ENCODE measurements around the gene NEURL1.

The NEURL1 gene

GRCh38 chr10:103564116-103564501 lies 70.6 kb downstream of the NEURL1 start:
- TF ChIP-seq, protein P1, sequence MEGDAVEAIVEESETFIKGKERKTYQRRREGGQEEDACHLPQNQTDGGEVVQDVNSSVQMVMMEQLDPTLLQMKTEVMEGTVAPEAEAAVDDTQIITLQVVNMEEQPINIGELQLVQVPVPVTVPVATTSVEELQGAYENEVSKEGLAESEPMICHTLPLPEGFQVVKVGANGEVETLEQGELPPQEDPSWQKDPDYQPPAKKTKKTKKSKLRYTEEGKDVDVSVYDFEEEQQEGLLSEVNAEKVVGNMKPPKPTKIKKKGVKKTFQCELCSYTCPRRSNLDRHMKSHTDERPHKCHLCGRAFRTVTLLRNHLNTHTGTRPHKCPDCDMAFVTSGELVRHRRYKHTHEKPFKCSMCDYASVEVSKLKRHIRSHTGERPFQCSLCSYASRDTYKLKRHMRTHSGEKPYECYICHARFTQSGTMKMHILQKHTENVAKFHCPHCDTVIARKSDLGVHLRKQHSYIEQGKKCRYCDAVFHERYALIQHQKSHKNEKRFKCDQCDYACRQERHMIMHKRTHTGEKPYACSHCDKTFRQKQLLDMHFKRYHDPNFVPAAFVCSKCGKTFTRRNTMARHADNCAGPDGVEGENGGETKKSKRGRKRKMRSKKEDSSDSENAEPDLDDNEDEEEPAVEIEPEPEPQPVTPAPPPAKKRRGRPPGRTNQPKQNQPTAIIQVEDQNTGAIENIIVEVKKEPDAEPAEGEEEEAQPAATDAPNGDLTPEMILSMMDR (IDR thresholded peaks at IDR 0.05; ENCODE audit: low read depth, low read length) = no peak
- DNase-seq (ENCODE audit: extremely low read depth, low read depth) = no peak

- TF ChIP-seq, protein P1 (IDR thresholded peaks at IDR 0.05; ENCODE audit: low read depth, low read length) = peak; percentile 57
- DNase-seq (ENCODE audit: extremely low read depth, low read depth) = no peak
Measured at GRCh38 chr10:103564776-103565520, 71.4 kb downstream of the NEURL1 start.

GRCh38 chr10:103566536-103566935 lies 73.0 kb downstream of the NEURL1 start:
- TF ChIP-seq, protein P1 (IDR thresholded peaks at IDR 0.05; ENCODE audit: low read depth, low read length) = no peak
- DNase-seq (ENCODE audit: extremely low read depth, low read depth) = no peak

DNA sequence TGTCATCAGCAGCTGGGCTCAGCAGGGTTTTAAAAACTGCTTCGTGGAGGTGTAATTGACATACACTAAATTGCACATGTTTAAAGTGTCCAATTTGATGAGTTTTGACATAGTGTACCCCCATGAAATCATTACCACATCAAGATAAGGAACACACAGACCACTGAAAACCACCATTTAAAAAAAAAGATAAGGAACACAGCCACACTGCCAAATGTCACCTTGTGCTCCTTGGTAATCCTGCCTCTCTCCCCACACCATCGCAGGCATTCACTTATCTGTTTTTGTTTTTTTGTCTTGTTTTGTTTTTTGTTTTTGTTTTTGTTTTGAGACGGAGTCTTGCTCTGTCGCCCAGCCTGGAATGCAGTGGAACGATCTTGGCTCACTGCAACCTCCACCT lies 75.0 kb downstream of the NEURL1 start:
- DNase-seq (ENCODE audit: extremely low read depth, low read depth) = no peak
- TF ChIP-seq, protein P1 (IDR thresholded peaks at IDR 0.05; ENCODE audit: low read depth, low read length) = no peak

GRCh38 chr10:103569896-103570295 lies 76.4 kb downstream of the NEURL1 start:
- TF ChIP-seq, protein P1 (IDR thresholded peaks at IDR 0.05; ENCODE audit: low read depth, low read length) = no peak
- no peak for DNase-seq (ENCODE audit: extremely low read depth, low read depth)

DNA sequence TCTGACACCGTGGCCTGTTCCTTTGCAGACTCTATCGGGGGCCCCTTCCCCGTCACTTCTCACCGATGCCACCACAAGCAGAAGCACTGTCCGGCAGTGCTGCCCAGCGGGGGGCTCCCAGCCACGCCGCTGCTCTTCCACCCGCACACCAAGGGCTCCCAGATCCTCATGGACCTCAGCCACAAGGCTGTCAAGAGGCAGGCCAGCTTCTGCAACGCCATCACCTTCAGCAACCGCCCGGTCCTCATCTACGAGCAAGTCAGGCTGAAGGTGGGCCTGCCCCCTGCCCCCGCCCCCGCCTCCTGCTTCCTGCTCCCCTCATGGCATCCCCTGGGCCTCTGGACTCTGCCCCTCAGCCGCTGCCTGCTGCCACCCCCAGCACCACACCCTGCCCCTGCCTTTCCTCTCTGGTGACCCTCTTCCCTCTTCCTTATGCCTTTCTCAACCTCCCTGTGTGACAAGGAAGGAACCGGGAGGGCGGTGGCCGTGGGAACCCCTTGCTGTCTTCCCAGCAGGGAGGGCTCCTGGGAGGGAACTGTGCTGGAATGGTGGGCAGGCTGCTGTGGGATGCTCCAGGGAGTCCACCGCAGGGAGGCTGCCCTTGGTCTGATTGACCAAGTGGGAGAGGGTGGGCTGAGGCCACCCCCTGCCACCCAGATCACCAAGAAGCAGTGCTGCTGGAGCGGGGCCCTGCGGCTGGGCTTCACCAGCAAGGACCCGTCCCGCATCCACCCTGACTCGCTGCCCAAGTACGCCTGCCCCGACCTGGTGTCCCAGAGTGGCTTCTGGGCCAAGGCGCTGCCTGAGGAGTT lies 77.5 kb downstream of the NEURL1 start:
- TF ChIP-seq, protein P1 (IDR thresholded peaks at IDR 0.05; ENCODE audit: low read depth, low read length) = no peak
- no peak for DNase-seq (ENCODE audit: extremely low read depth, low read depth)

DNA sequence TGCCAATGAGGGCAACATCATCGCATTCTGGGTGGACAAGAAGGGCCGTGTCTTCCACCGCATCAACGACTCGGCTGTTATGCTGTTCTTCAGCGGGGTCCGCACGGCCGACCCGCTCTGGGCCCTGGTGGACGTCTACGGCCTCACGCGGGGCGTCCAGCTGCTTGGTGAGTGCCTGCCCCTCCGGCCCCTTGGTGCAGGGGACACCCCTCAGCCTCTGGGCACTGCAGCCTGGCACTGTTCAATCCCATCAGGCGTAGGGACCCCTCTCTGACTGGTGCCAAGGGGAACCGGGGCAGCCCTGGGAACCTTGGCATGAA lies 78.1 kb downstream of the NEURL1 start:
- DNase-seq (ENCODE audit: extremely low read depth, low read depth) = no peak
- TF ChIP-seq, protein P1 (IDR thresholded peaks at IDR 0.05; ENCODE audit: low read depth, low read length) = no peak

Measured in AG09319 (cell line).